Measurements from ENCODE around the gene WNT6. TPM values are rescaled to one million over a fixed set of nuclear protein-coding genes. Genes with fewer than 3 reads are reported as not detected.

WNT6 gene
- total RNA-seq, 4 donors from 2014 or later = 0.19 to 2.7 (median 0.62) TPM

DNA sequence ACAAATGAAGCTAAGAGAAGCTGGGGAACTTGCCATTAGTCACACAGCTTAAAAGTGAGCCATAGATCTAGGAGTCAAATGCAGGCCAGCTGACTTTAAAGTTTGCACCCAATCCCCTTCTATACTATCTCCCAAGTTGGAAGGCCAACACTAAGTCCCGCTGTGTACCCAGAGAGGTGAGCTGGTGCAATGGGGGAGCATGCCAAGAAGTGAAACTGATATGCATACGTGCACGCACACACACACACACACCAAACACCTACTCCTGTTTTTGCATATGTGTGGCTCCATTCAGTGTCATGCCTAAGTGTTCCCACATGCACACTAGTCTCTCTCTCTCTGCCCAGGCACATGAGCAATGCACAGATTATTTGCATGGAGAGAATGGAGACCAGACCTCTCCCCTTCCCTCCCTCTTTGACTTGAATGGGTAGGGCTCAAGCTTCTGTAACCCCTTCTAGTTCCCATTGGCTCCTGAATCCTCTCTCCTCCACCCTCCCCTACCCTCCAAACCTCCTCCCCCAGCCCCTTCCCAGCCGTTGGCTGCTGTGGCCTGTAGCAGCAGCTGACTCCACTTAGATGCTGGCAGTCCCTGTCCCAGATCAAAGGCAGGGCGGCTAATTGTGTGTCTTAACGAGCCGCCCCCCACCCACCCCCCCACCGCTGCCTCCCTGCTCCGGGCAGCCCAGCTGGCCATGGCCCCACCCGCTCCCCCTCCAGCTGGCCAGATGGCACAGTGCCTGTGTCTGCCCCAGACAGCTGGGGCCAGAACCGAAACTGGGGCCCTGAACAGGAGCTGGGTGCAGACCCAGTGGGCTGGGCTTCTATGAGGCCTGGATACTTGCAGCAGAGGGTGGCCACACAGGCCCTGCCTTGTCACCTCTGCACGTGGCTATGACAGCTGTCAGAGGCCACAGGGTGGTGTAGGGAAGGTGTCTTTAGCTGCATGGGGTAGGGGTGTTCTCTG, 26.7 kb downstream of the WNT6 start:
- DNase-seq (ENCODE audit: low spot score) (no peak), ATAC-seq (ENCODE audit: low FRiP score) (no peak)
- TF ChIP-seq, protein P1, sequence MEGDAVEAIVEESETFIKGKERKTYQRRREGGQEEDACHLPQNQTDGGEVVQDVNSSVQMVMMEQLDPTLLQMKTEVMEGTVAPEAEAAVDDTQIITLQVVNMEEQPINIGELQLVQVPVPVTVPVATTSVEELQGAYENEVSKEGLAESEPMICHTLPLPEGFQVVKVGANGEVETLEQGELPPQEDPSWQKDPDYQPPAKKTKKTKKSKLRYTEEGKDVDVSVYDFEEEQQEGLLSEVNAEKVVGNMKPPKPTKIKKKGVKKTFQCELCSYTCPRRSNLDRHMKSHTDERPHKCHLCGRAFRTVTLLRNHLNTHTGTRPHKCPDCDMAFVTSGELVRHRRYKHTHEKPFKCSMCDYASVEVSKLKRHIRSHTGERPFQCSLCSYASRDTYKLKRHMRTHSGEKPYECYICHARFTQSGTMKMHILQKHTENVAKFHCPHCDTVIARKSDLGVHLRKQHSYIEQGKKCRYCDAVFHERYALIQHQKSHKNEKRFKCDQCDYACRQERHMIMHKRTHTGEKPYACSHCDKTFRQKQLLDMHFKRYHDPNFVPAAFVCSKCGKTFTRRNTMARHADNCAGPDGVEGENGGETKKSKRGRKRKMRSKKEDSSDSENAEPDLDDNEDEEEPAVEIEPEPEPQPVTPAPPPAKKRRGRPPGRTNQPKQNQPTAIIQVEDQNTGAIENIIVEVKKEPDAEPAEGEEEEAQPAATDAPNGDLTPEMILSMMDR (IDR thresholded peaks at IDR 0.05) = no peak

DNA sequence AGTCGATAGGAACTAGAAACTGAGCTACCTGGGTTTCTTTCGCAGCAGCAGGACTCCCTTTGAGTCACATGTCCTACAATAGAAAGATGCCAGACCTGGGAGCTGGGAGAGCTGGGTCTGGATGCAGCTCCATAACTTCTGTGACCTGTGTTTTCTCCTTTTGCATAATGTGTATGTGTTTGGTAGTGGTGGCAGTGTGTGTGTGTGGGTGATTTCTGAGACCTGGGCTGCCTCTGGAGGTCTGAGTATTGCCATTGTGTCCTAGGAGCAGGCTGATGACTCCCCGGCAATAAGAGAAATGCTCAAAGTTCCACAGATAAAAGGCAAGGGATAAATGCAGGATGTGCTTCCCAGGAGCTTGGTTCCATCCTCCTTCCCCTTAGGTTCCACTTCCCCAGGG, 27.5 kb downstream of the WNT6 start:
- no peak for ATAC-seq (ENCODE audit: low FRiP score)
- TF ChIP-seq, protein P1 (IDR thresholded peaks at IDR 0.05) = no peak
- DNase-seq (ENCODE audit: low spot score) = no peak

GRCh38 chr2:218888341-218888740, 28.7 kb downstream of the WNT6 start:
- no peak for DNase-seq (ENCODE audit: low spot score)
- TF ChIP-seq, protein P1 (IDR thresholded peaks at IDR 0.05) = no peak
- no peak for ATAC-seq (ENCODE audit: low FRiP score)

- DNase-seq (ENCODE audit: low spot score) = no peak
- no peak for ATAC-seq (ENCODE audit: low FRiP score)
- TF ChIP-seq, protein P1 (IDR thresholded peaks at IDR 0.05) = no peak
These were observed 30.3 kb downstream of the WNT6 start for GRCh38 chr2:218889937-218890336.

DNA sequence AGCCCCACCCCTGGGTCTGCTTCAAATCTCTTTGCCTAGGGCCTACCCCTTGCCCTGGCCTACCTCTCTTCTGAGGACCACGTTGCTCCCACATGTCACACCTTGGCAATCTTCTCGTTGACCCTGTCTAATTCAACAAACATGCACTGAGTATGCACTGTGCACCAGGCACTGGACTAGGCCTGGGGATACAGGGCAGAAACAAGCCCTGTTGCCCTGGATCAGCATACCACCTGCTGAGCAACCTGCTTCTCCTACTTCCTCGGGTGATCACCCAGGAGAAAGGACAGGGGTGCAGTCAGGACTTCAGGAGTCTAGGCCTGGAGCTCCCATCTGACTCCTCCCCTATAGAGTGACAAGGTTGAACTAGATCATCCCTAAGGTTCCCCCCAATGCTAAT, 30.8 kb downstream of the WNT6 start:
- TF ChIP-seq, protein P1 (IDR thresholded peaks at IDR 0.05) = no peak
- ATAC-seq (ENCODE audit: low FRiP score) = no peak
- no peak for DNase-seq (ENCODE audit: low spot score)

DNA sequence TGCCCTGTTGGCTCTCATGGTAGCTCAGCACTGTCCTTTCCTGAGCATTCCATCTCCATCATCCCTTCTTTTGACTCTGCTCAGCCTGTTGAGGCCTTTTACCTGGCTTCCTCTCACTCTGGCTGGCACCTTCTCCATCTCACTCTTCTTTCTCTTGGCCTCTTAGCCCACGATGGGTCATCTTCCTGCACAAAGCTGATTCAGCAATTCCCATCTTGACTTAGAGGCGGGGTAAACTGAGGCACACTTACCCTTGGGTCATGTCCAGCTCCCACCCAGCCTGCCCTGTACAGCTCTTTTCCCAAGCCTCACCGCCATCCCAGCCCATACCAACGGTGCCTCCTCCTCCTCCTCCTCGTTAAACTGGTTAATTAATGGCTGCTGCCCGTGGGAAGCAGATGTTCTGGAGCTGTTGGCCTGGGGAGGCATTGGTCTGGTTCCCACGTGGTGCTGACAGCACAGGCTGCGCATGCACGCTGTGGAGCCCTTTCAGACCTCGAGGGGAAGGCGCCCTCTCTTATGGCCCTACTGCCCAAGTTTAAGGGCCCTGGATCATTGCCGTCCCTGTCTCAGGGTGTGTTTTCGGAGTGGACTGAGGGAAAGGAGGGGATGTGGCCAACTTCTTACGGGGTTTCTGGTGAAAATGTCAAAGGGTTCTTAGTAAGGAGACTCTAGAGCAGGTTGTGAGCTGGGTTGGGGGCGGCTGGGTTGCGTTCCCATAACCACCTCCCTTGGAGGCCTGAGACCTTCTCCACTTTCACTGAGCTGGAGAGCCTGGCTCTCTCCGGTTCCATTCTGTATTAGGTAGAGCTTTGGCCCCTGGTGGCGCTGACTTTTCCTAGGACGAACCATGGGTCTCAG, 31.9 kb downstream of the WNT6 start:
- ATAC-seq (ENCODE audit: low FRiP score) = no peak
- DNase-seq (ENCODE audit: low spot score) = no peak
- TF ChIP-seq, protein P1 (IDR thresholded peaks at IDR 0.05) = no peak
